Thyroid gland (tissue), 4 donors: ENCODE data around the gene CTNNB1. TPM values are rescaled to one million over a fixed set of nuclear protein-coding genes. Genes with fewer than 3 reads are reported as not detected.

Source experiments
- DNase-seq, 2 donors: peaks; one replicate each; pipeline ENCODE4 v3.0.0-alpha.2; 2019
- H3K27ac ChIP-seq, 3 donors: fragments of 200-600 bp; sonication (generic); 1 replicate in 2 of 3; 2 replicates in 1 of 3; pipeline ENCODE4 v1.5.1; 2016 to 2019; ENCODE audit warnings: mild to moderate bottlenecking in 1 of 3, moderate library complexity in 1 of 3
- H3K27me3 ChIP-seq: fragments of 200-600 bp; sonication (generic); one replicate; pipeline ENCODE4 v1.5.1; 2019
- H3K36me3 ChIP-seq, 2 donors: fragments of 200-600 bp; sonication (generic); one replicate each; pipeline ENCODE4 v1.5.1; 2016 to 2019
- H3K4me1 ChIP-seq, 2 donors: fragments of 200-600 bp; sonication (generic); one replicate each; pipeline ENCODE4 v1.5.1; 2017 to 2019
- H3K4me3 ChIP-seq, 3 donors: fragments of 200-600 bp; sonication (generic); replicated peaks in 1 of 3; 1 replicate in 2 of 3; 2 replicates in 1 of 3; pipeline ENCODE4 v1.5.1; 2016; ENCODE audit warnings: mild to moderate bottlenecking in 1 of 3
- H3K9me3 ChIP-seq: fragments of 200-600 bp; sonication (generic); one replicate; pipeline ENCODE4 v1.5.1; 2017
- CTCF ChIP-seq, 6 experiments: fragments of 200-600 bp in 3 of 6; fragments of 450-650 bp in 3 of 6; sonication (generic) in 3 of 6; IDR thresholded peaks; one replicate each; pipeline ENCODE4 v1.5.1; 2016 to 2019; ENCODE audit warnings: antibody characterized with exemption in 6 of 6, mild to moderate bottlenecking in 2 of 6, inconsistent platforms in 1 of 6, moderate library complexity in 1 of 6
- POLR2A ChIP-seq, 2 donors: fragments of 450-650 bp; IDR thresholded peaks; one replicate each; pipeline ENCODE4 v1.6.1; 2017; ENCODE audit warnings: antibody characterized with exemption in 2 of 2, mild to moderate bottlenecking in 2 of 2, moderate library complexity in 1 of 2
- WGBS, 2 donors: methylation state at CpG; one replicate each; pipeline ENCODE4 v1.1.5; 2017; 5-methylcytosine and 5-hydroxymethylcytosine counted together
- intact Hi-C: fragments of 100-400 bp; cut with DNase I; formaldehyde crosslinking; loops from one replicate; pipeline ENCODE4 v1.15.1; 2023
- total RNA-seq, 4 donors: library from RNA; depleted of rRNA; stranded (reverse); fragments of >200 nt; gene quantifications; one replicate each; pipeline ENCODE4 v1.2.3, GENCODE V29; 2016

The CTNNB1 gene
- total RNA-seq, 4 donors from 2014 or later, result 454 to 784 (median 579) TPM

- no peaks in the 10 kb centered on the region for H3K27me3 ChIP-seq
- H3K9me3 ChIP-seq, result no peaks in the 10 kb centered on the region
- no peaks in the 10 kb centered on the region for H3K4me1 ChIP-seq
- intact Hi-C loops, result no loop called here
- no peak overlapping the region for H3K27ac ChIP-seq
- no peaks in the 10 kb centered on the region for H3K36me3 ChIP-seq
- H3K4me3 ChIP-seq, result no peak overlapping the region
- TF ChIP-seq CTCF (IDR thresholded peaks at IDR 0.05), result no peak
- no peak for TF ChIP-seq POLR2A (IDR thresholded peaks at IDR 0.05)
- no peak for DNase-seq
- WGBS, 2 donors, result 79 to 82% methylated on average over 5 of the region's 5 CpGs
Observed at GRCh38 chr3:41182504-41183059, 16.7 kb upstream of the CTNNB1 start.

GRCh38 chr3:41184394-41184793 lies 14.9 kb upstream of the CTNNB1 start:
- H3K36me3 ChIP-seq, result no peaks in the 10 kb centered on the region
- no peaks in the 10 kb centered on the region for H3K9me3 ChIP-seq
- no peak for TF ChIP-seq CTCF (IDR thresholded peaks at IDR 0.05)
- TF ChIP-seq POLR2A (IDR thresholded peaks at IDR 0.05), result no peak
- H3K4me1 ChIP-seq, result no peaks in the 10 kb centered on the region
- H3K27me3 ChIP-seq, result no peaks in the 10 kb centered on the region
- no peak for DNase-seq
- no peak overlapping the region for H3K27ac ChIP-seq
- intact Hi-C loops, result no loop called here
- no peak overlapping the region for H3K4me3 ChIP-seq
- 61 to 90% methylated on average over 1 of the region's 1 CpG for WGBS, 2 donors

GRCh38 chr3:41186297-41186696 lies 13.0 kb upstream of the CTNNB1 start:
- no peaks in the 10 kb centered on the region for H3K27me3 ChIP-seq
- H3K9me3 ChIP-seq, result no peaks in the 10 kb centered on the region
- H3K27ac ChIP-seq, result no peak overlapping the region
- intact Hi-C loops, result no loop called here
- no peak for TF ChIP-seq CTCF (IDR thresholded peaks at IDR 0.05)
- no peak for TF ChIP-seq POLR2A (IDR thresholded peaks at IDR 0.05)
- DNase-seq, result no peak
- H3K4me3 ChIP-seq, result no peak overlapping the region
- no peaks in the 10 kb centered on the region for H3K4me1 ChIP-seq
- H3K36me3 ChIP-seq, result no peaks in the 10 kb centered on the region
- 90 to 96% methylated on average over 1 of the region's 1 CpG for WGBS, 2 donors

GRCh38 chr3:41188306-41188705 lies 11.0 kb upstream of the CTNNB1 start:
- Histone ChIP-seq H3K27ac (no peak overlapping the region), H3K4me3 (no peak overlapping the region), H3K4me1 (no peaks in the 10 kb centered on the region), H3K36me3 (no peaks in the 10 kb centered on the region), H3K9me3 (no peaks in the 10 kb centered on the region), H3K27me3 (no peaks in the 10 kb centered on the region)
- WGBS, 2 donors, result 61 to 74% methylated on average over 3 of the region's 3 CpGs
- intact Hi-C loops, result no loop called here
- DNase-seq, result no peak
- TF ChIP-seq POLR2A (IDR thresholded peaks at IDR 0.05), result no peak
- TF ChIP-seq CTCF (IDR thresholded peaks at IDR 0.05), result no peak

GRCh38 chr3:41190509-41191284 lies 8.6 kb upstream of the CTNNB1 start:
- Histone ChIP-seq H3K9me3 (no peaks in the 10 kb centered on the region), H3K4me1 (no peaks in the 10 kb centered on the region), H3K27me3 (no peaks in the 10 kb centered on the region), H3K36me3 (no peaks in the 10 kb centered on the region), H3K27ac (no peak overlapping the region), H3K4me3 (no peak overlapping the region)
- TF ChIP-seq CTCF (IDR thresholded peaks at IDR 0.05), result no peak
- no peak for TF ChIP-seq POLR2A (IDR thresholded peaks at IDR 0.05)
- DNase-seq, result no peak
- intact Hi-C loops, result no loop called here
- 97 to 100% methylated on average over 1 of the region's 1 CpG for WGBS, 2 donors
